Progenitor cell of endocrine pancreas (in vitro differentiated cells): ENCODE measurements around the gene DISP3. TPM values are rescaled to one million over a fixed set of nuclear protein-coding genes. Genes with fewer than 3 reads are reported as not detected.

ENCODE experiments used
- DNase-seq: peaks from one replicate; pipeline ENCODE4 v3.0.0; 2021; ENCODE audit warnings: low spot score; ENCODE audit not compliant: unreplicated experiment
- H3K27ac Mint-ChIP-seq: 2 replicates; pipeline ENCODE4 v1.8.0; 2021; ENCODE audit warnings: mild to moderate bottlenecking, moderate library complexity, mixed read lengths
- H3K27me3 Mint-ChIP-seq: 2 replicates; pipeline ENCODE4 v1.8.0; 2021; ENCODE audit warnings: mixed read lengths
- H3K36me3 Mint-ChIP-seq: 2 replicates; pipeline ENCODE4 v1.8.0; 2022; ENCODE audit warnings: mixed read lengths; ENCODE audit not compliant: insufficient read depth
- H3K4me1 Mint-ChIP-seq: 2 replicates; pipeline ENCODE4 v1.8.0; 2021; ENCODE audit warnings: low read depth, mixed read lengths
- H3K4me3 Mint-ChIP-seq: 2 replicates; pipeline ENCODE4 v1.8.0; 2021; ENCODE audit warnings: low read depth, mild to moderate bottlenecking, moderate library complexity, mixed read lengths
- H3K9me3 Mint-ChIP-seq: 2 replicates; pipeline ENCODE4 v1.8.0; 2021; ENCODE audit warnings: low read depth, mixed read lengths
- total RNA-seq: library from RNA; stranded (reverse); gene quantifications from 2 replicates; pipeline ENCODE4 v1.2.1, GENCODE V29; 2021
- TF ChIP-seq, protein P1 (sequence below): fragments of 200-600 bp; sonication (generic); IDR thresholded peaks from one replicate; pipeline ENCODE4 v1.5.0; 2021; ENCODE audit warnings: antibody characterized with exemption, mild to moderate bottlenecking; ENCODE audit not compliant: unreplicated experiment

Gene DISP3
- total RNA-seq, 1 donor from 2014 or later: 5.4 TPM

DNA sequence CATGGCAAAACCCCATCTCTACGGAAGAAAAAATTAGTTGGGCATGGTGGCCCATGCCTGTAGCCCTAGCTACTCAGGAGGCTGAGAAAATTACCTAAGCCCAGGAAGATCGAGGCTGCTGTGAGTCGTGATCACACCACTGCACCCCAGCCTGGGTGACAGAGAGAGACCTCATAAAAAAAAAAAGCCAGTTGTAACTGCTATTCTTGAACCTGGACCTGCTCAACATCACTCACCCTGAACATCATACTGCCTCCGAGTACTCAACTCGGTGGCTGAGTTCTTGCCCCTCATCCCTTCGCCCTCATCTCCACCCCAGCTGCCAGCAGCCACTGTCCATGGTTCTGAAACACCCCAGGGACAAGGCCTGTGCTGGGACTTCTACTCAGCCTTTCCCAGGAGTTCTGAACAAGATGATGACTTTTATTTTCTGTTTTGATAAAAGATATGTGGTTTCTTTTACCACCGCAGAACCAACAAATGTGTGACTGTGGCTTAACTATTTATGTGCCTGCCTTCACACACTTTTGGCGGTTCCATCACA is 5.4 kb upstream of the DISP3 start:
- TF ChIP-seq, protein P1, sequence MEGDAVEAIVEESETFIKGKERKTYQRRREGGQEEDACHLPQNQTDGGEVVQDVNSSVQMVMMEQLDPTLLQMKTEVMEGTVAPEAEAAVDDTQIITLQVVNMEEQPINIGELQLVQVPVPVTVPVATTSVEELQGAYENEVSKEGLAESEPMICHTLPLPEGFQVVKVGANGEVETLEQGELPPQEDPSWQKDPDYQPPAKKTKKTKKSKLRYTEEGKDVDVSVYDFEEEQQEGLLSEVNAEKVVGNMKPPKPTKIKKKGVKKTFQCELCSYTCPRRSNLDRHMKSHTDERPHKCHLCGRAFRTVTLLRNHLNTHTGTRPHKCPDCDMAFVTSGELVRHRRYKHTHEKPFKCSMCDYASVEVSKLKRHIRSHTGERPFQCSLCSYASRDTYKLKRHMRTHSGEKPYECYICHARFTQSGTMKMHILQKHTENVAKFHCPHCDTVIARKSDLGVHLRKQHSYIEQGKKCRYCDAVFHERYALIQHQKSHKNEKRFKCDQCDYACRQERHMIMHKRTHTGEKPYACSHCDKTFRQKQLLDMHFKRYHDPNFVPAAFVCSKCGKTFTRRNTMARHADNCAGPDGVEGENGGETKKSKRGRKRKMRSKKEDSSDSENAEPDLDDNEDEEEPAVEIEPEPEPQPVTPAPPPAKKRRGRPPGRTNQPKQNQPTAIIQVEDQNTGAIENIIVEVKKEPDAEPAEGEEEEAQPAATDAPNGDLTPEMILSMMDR: no peak
- Mint-ChIP-seq H3K36me3 (no peaks in the 10 kb centered on the region), H3K4me1 (peaks cover 2% of the 10 kb centered on the region), H3K27me3 (peaks cover 34% of the 10 kb centered on the region), H3K4me3 (no peak overlapping the region), H3K9me3 (no peaks in the 10 kb centered on the region), H3K27ac (no peak overlapping the region)
- DNase-seq: peak; percentile 52

DNA sequence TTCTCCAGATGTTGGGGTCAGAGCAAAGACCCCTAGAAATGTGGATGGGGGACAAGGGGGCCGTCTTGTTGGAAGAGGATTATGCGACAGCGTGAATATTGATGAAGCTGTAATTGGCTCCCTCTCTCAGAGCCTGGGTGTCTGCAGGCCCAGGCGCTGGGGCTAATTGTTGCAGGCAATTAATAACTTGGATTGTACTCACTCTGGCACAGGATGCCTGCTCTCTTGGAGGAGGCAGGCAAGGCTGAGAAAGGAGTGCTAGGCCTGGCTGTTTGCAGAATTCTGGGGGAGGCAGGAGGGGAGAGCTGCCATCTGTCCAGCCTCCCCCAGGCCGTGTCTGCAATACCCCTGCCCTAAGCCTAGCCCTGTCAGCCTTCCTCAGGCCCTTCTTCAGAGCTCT is 4.1 kb upstream of the DISP3 start:
- no peak overlapping the region for H3K4me3 Mint-ChIP-seq
- H3K9me3 Mint-ChIP-seq: no peaks in the 10 kb centered on the region
- H3K27me3 Mint-ChIP-seq: peaks cover 28% of the 10 kb centered on the region
- peaks cover 2% of the 10 kb centered on the region for H3K4me1 Mint-ChIP-seq
- DNase-seq: no peak
- TF ChIP-seq, protein P1: no peak
- no peaks in the 10 kb centered on the region for H3K36me3 Mint-ChIP-seq
- H3K27ac Mint-ChIP-seq: no peak overlapping the region

DNA sequence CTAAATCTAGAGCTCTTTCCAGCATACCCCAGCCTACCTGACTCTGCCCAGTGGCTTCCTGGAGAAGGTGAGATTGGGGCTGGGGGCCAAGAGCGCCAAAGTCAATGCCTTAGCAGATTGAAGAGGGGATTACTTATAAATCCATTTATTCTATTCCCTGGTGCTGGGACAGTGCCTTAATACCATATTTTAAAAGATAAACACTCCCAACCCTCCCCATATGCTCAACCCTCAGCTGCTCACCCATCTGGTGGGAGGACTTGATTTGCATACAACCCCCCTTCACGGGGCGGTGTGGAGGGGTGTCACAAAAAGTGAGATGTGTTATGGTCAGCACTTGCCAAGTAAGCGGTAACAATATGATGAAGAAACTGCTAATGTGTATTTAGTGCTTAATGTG is 3.2 kb upstream of the DISP3 start:
- Mint-ChIP-seq H3K4me3 (no peak overlapping the region), H3K27me3 (peaks cover 36% of the 10 kb centered on the region)

DNA sequence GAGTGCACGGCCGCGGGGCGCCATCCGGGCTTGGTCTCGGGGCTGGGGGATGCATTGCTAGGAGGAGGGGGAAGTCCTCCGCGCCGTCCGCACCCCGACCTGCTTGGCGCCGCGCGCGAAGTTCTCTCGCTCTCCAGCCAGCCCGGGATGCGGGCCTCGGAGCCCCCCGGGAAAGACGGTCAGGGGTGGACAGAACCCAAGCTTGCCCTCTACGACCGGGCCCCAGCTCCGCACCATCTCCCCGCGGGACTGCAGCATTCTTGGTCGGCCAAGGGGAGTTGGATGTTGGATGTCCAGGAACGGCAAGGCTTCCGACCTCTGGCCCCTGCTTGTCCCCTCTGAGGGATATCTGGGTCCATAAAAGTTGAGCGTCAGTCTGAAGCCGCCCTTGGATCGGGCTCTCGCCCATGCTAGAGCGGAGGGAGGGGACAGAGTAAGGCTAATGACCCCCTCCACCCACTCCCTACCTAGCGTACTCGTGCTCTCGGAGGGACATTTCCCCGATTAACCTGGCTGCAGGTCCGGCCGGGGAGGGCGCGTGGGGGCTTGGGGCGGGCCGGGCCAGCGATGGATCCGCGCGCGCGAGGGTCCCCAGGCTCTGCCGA is 522 bp downstream of the DISP3 start:
- peak overlapping the region; percentile 33 for H3K27ac Mint-ChIP-seq
- no peaks in the 10 kb centered on the region for H3K9me3 Mint-ChIP-seq
- H3K27me3 Mint-ChIP-seq: peaks cover 44% of the 10 kb centered on the region
- TF ChIP-seq, protein P1: no peak
- peak overlapping the region; percentile 70 for H3K4me3 Mint-ChIP-seq
- no peaks in the 10 kb centered on the region for H3K36me3 Mint-ChIP-seq
- H3K4me1 Mint-ChIP-seq: peaks cover 4% of the 10 kb centered on the region
- no peak for DNase-seq

More for the DNA sequence above, 3.2 kb upstream of the DISP3 start:
- peaks cover 5% of the 10 kb centered on the region for H3K4me1 Mint-ChIP-seq
- no peaks in the 10 kb centered on the region for H3K9me3 Mint-ChIP-seq
- TF ChIP-seq, protein P1: no peak
- H3K27ac Mint-ChIP-seq: no peak overlapping the region
- no peaks in the 10 kb centered on the region for H3K36me3 Mint-ChIP-seq
- no peak for DNase-seq

DNA sequence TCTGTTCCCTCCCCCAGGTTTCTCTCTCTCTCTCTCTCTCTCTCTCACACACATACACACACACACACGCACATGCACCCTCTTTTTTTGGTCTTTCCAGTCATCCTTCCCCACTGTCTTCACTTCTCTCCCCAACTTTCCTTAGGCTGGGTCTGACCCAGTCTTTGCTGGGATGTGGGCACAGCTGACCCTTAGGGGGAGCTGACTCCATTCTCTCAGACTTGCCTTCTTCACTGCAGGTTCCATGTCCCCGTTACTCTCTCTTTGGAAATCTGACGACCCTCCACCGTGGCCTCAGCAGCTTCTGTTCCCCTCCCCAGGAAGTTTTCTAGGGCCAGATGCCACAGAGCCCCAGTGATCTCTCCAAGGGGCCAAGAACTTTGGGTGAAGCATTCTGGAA is 2.1 kb downstream of the DISP3 start:
- Mint-ChIP-seq H3K9me3 (no peaks in the 10 kb centered on the region), H3K4me1 (peaks cover 4% of the 10 kb centered on the region), H3K27ac (no peak overlapping the region), H3K36me3 (no peaks in the 10 kb centered on the region), H3K27me3 (peaks cover 51% of the 10 kb centered on the region), H3K4me3 (peak overlapping the region; percentile 29)
- TF ChIP-seq, protein P1: no peak
- DNase-seq: no peak
